Endothelial cell of umbilical vein (primary cell): ENCODE data around the gene TEP1. TPM values are rescaled to one million over a fixed set of nuclear protein-coding genes. Genes with fewer than 3 reads are reported as not detected.

Experiments used
- BruUV-seq: library from RNA; stranded (reverse); fragments of 400-500 nt; replicated peaks from 2 replicates; lab custom pipeline; 2021; lab: Mats Ljungman, UMichigan
- CTCF ChIA-PET: fragments of 300-600, 350-600 bp; sonication (Branson Sonifier 250); formaldehyde crosslinking; loops from one replicate; lab custom pipeline; 2021; ENCODE audit warnings: antibody characterized with exemption, inconsistent platforms; lab: Charles Lee
- POLR2A ChIA-PET: fragments of 300-600, 350-600 bp; sonication (Branson Sonifier 250); formaldehyde crosslinking; loops from one replicate; lab custom pipeline; 2021; ENCODE audit warnings: antibody characterized with exemption, inconsistent platforms; lab: Charles Lee
- DNase-seq: peaks from one replicate; pipeline ENCODE4 v3.0.0-alpha.2; 2011; ENCODE audit warnings: low read depth, low spot score
- FAIRE-seq: peaks from 2 replicates; lab custom pipeline; 2011; peaks lifted over from hg19 to GRCh38; lab: Jason Lieb, UNC
- H2AFZ ChIP-seq: 2 replicates; pipeline ENCODE4 v1.6.0; 2012; ENCODE audit warnings: low read depth, low read length, control low read depth, inconsistent platforms
- H3K27ac ChIP-seq: 2 replicates; pipeline ENCODE4 v1.5.1; 2011; ENCODE audit warnings: low read depth, mild to moderate bottlenecking, control low read depth, low read length, moderate library complexity; ENCODE audit not compliant: insufficient read depth
- H3K27me3 ChIP-seq, 2 experiments: 2 replicates each; pipeline versions ENCODE4 v1.6.0 to v1.6.1; 2011; ENCODE audit warnings: low read length in 2 of 2, mixed read lengths in 1 of 2; ENCODE audit not compliant: control insufficient read depth in 2 of 2, insufficient read depth in 2 of 2
- H3K36me3 ChIP-seq, 2 experiments: 2 replicates in 1 of 2; 3 replicates in 1 of 2; pipeline ENCODE4 v1.5.1; 2011; ENCODE audit warnings: low read length in 2 of 2, mild to moderate bottlenecking in 1 of 2, moderate library complexity in 1 of 2; ENCODE audit not compliant: control insufficient read depth in 2 of 2, insufficient read depth in 2 of 2; ENCODE audit errors: extremely low read depth in 1 of 2
- H3K4me1 ChIP-seq: 3 replicates; pipeline ENCODE4 v1.5.1; 2011; ENCODE audit warnings: mild to moderate bottlenecking, low read length; ENCODE audit not compliant: control insufficient read depth, insufficient read depth; ENCODE audit errors: extremely low read depth
- H3K4me2 ChIP-seq: 2 replicates; pipeline ENCODE4 v1.6.1; 2011; ENCODE audit warnings: low read length, control low read depth, mixed read lengths; ENCODE audit not compliant: insufficient read depth
- H3K4me3 ChIP-seq, 3 experiments: fragments of 200-600 bp in 1 of 3; sonication (generic), shearing (Covaris generic) in 1 of 3; replicated peaks in 1 of 3; 2 replicates each; pipeline ENCODE4 v1.5.1; 2011 to 2016; ENCODE audit warnings: control low read depth in 3 of 3, low read length in 3 of 3, mild to moderate bottlenecking in 2 of 3, inconsistent platforms in 1 of 3, low read depth in 1 of 3, moderate library complexity in 1 of 3; ENCODE audit not compliant: insufficient read depth in 1 of 3
- H3K79me2 ChIP-seq: 2 replicates; pipeline ENCODE4 v1.6.0; 2012; ENCODE audit warnings: low read length, inconsistent platforms; ENCODE audit not compliant: control insufficient read depth, insufficient read depth
- H3K9ac ChIP-seq: replicated peaks from 2 replicates; pipeline ENCODE3; 2011; ENCODE audit warnings: low read length, control low read depth; ENCODE audit not compliant: insufficient read depth; ENCODE audit errors: extremely low read depth
- H3K9me1 ChIP-seq: replicated peaks from 3 replicates; pipeline ENCODE4 v1.6.0; 2011; ENCODE audit warnings: mild to moderate bottlenecking, low read length; ENCODE audit not compliant: control insufficient read depth, insufficient read depth; ENCODE audit errors: extremely low read depth
- H3K9me3 ChIP-seq: replicated peaks from 2 replicates; pipeline ENCODE4 v1.5.1; 2012; ENCODE audit warnings: low read length, inconsistent platforms; ENCODE audit not compliant: control insufficient read depth, insufficient read depth
- H4K20me1 ChIP-seq: replicated peaks from 2 replicates; pipeline ENCODE3; 2011; ENCODE audit warnings: mild to moderate bottlenecking, low read length; ENCODE audit not compliant: control insufficient read depth, insufficient read depth; ENCODE audit errors: extremely low read depth
- CTCF ChIP-seq, 2 donors: IDR thresholded peaks; 1 replicate in 1 of 2; 2 replicates in 1 of 2; pipeline ENCODE4 v1.5.1; 2011; ENCODE audit warnings: low read length in 2 of 2, mild to moderate bottlenecking in 2 of 2, moderate library complexity in 2 of 2, control low read depth in 1 of 2, inconsistent platforms in 1 of 2, low read depth in 1 of 2; ENCODE audit not compliant: insufficient read depth in 1 of 2; ENCODE audit errors: extremely low read depth in 1 of 2
- dilution Hi-C: fragments of 300-500 bp; cut with MboI; formaldehyde crosslinking; loops from one replicate; pipeline ENCODE4 v1.15.0; 2019; ENCODE audit warnings: low sequenced_read_pairs; ENCODE audit not compliant: extremely low pct_ligation_motif_present
- intact Hi-C: fragments of 100-400 bp; cut with micrococcal nuclease; formaldehyde crosslinking; loops from one replicate; pipeline ENCODE4 v1.10.0; 2022
- polyA plus RNA-seq, 4 experiments: library from polyadenylated mRNA; depleted of rRNA in 3 of 4; stranded (reverse) in 3 of 4; unstranded in 1 of 4; fragments of >200 nt; gene quantifications; 2 replicates each; pipeline versions ENCODE4 v1.2.1 to v1.2.3, GENCODE V29; 2011 to 2012; ENCODE audit warnings: missing spikeins in 1 of 4
- total RNA-seq: library from RNA; stranded (reverse); gene quantifications from 2 replicates; pipeline ENCODE4 v1.2.3, GENCODE V29; 2021

The TEP1 gene
- total and polyA plus RNA-seq, 2 donors (not counting 3 experiments of a cell fraction or from before 2014, with no cell fraction given) = 19.6 to 44.6 TPM

DNA sequence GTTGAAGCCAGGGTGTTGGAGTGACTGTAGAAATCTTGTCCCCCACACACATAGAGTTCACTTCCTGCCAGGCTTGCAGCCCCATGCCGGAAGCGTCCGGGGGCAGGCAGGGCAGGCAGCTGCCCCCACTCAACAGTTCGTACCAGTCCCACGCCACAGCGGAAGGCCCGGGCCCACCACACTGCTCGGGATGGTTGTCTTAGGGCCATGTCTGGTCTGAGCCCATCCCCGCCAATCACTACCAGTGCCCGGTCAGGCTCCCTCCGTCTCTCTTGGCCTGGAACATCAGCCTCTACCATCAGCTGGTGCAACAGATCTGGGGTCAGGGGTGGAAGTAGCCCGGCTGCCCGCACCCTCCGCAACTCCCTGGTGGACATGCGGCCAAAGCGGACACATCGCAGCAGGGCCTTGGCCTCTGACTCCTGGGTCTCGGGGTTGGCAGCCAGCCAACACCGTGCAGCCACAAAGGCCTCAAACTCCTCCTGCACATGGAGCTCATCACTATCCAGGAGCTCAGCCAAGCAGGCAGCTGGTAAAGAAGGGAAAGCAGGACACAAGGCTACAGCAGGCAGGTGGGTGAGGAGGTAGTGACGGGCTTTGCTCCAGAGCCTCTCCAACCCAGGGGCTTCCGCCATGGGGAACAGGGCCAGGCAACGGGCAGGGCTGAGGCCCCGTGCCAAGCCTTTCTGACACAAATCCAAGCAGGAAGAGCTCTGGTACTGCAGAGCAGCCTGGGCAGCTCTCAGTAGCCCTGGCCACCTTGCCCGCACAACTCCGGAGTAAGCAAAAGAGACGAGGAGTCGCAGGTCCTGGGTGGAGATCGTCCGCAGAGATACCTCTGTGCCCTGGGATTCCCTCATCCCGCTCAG lies 16.7 kb upstream of the TEP1 start:
- BruUV-seq = no TSS peak
- CTCF ChIA-PET = interaction anchor here (0.6 to 2.6 kb wide), 3 partner anchors 14 to 36 kb away, joined by 3 to 7 read pairs (median 3); partner anchors contain the start of genes APEX1 and OSGEP

More for the DNA sequence above, 16.7 kb upstream of the TEP1 start:
- Histone ChIP-seq H2AFZ (no peak overlapping the region), H3K27ac (no peak overlapping the region), H3K9me1 (no peaks in the 10 kb centered on the region), H3K9ac (no peak overlapping the region), H3K27me3 (peaks cover 0 to 5% of the 10 kb centered on the region in 2 experiments), H3K36me3 (no peaks in the 10 kb centered on the region), H4K20me1 (no peaks in the 10 kb centered on the region), H3K9me3 (no peaks in the 10 kb centered on the region), H3K4me2 (no peak overlapping the region), H3K4me1 (peaks cover 18% of the 10 kb centered on the region), H3K4me3 (no peak overlapping the region), H3K79me2 (no peaks in the 10 kb centered on the region)
- DNase-seq (no peak), FAIRE-seq (no peak)
- dilution Hi-C loops = no loop called here
- intact Hi-C loops = no loop called here
- POLR2A ChIA-PET = no interaction called here
- no peak for TF ChIP-seq CTCF (IDR thresholded peaks at IDR 0.05; ENCODE audit: extremely low read depth in 1 of 2, insufficient read depth in 1 of 2, low read depth in 1 of 2, low read length in 2 of 2)
